ENCODE measurements around the gene OR2C1. TPM values are rescaled to one million over a fixed set of nuclear protein-coding genes. Genes with fewer than 3 reads are reported as not detected.

Gene OR2C1
- total RNA-seq, 1 experiment from 2014 or later, result not detected

GRCh38 chr16:3363793-3364192, 8.1 kb downstream of the OR2C1 start:
- Histone ChIP-seq H4K8ac (replicated peaks; ENCODE audit: insufficient read length, low read depth, low read length) (no peak overlapping the region), H3K4me1 (ENCODE audit: insufficient read depth, low read length) (no peaks in the 10 kb centered on the region), H3K23me2 (ENCODE audit: insufficient read length, low read depth, low read length, poor library complexity, severe bottlenecking) (no peaks in the 10 kb centered on the region), H2AK5ac (ENCODE audit: insufficient read length, low read length) (no peak overlapping the region), H4K20me1 (ENCODE audit: control insufficient read depth, insufficient read depth, insufficient read length) (no peaks in the 10 kb centered on the region), H3K79me1 (ENCODE audit: insufficient read depth, low read depth, low read length, poor library complexity, severe bottlenecking) (no peaks in the 10 kb centered on the region), H4K5ac (ENCODE audit: insufficient read length, low read depth, low read length) (no peak overlapping the region), H3K27me3 (ENCODE audit: insufficient read depth, low read length) (no peaks in the 10 kb centered on the region), H2BK12ac (ENCODE audit: insufficient read length, low read depth, low read length) (no peak overlapping the region), H3K4ac (ENCODE audit: low read depth, low read length) (no peak overlapping the region), H3K14ac (ENCODE audit: insufficient read depth, low read length) (no peak overlapping the region), H2BK20ac (ENCODE audit: low read depth, low read length, poor library complexity, severe bottlenecking) (no peak overlapping the region), H3K4me2 (ENCODE audit: insufficient read depth, insufficient read length, low read length) (no peak overlapping the region), H3K9ac (ENCODE audit: extremely low read depth, insufficient read length, low read length) (no peak overlapping the region), H3K56ac (ENCODE audit: insufficient read length, low read depth, low read length) (no peak overlapping the region), H2BK5ac (ENCODE audit: insufficient read length, low read length) (no peak overlapping the region), H3K23ac (ENCODE audit: insufficient read length, low read depth, low read length) (no peak overlapping the region), H2AFZ (ENCODE audit: low read length) (no peak overlapping the region), H3K79me2 (ENCODE audit: insufficient read depth, low read length) (no peaks in the 10 kb centered on the region), H2BK15ac (ENCODE audit: low read depth, low read length) (no peak overlapping the region), H2BK120ac (ENCODE audit: low read depth, low read length, poor library complexity, severe bottlenecking) (no peak overlapping the region), H4K91ac (ENCODE audit: insufficient read length, low read depth, low read length) (no peak overlapping the region), H3K18ac (ENCODE audit: insufficient read length, low read depth, low read length) (no peak overlapping the region), H3T11ph (ENCODE audit: low read length) (no peak overlapping the region), H3K9me3 (ENCODE audit: control insufficient read depth, low read depth, low read length) (no peaks in the 10 kb centered on the region), H3K27ac (ENCODE audit: insufficient read length, low read depth, low read length) (no peak overlapping the region)
- no peak overlapping the region for H3K27ac Mint-ChIP-seq
- 0 out of 3 replicates have a peak, but pooled peaks have one; percentile 14 for TF ChIP-seq CTCF (conservative IDR thresholded peaks at IDR 0.05)
- H3K9me3 Mint-ChIP-seq, result peaks cover 45 to 55% of the 10 kb centered on the region in 2 experiments
- peaks cover 27% of the 10 kb centered on the region for H3K27me3 Mint-ChIP-seq (ENCODE audit: low read depth)
- no peak for DNase-seq
- H3K4me1 Mint-ChIP-seq, result no peaks in the 10 kb centered on the region
- no peak overlapping the region for H3K4me3 Mint-ChIP-seq
- no peaks in the 10 kb centered on the region for H3K36me3 Mint-ChIP-seq (ENCODE audit: insufficient read depth in 1 of 3, low read depth in 3 of 3)
- WGBS (ENCODE audit: extremely low coverage, insufficient read length, low lambda C conversion rate), result no CpG with 5 or more reads among the region's 7 CpGs

Measured in H9 (cell line).